Hepatocyte (in vitro differentiated cells): ENCODE measurements around the gene MEIS2. TPM values are rescaled to one million over a fixed set of nuclear protein-coding genes. Genes with fewer than 3 reads are reported as not detected.

Experiments used
- DNase-seq: peaks from one replicate; pipeline ENCODE4 v3.0.0-alpha.2; 2016; ENCODE audit warnings: low spot score
- H2AFZ ChIP-seq: fragments of 200-600 bp; sonication (generic); 2 replicates; pipeline ENCODE4 v1.6.0; 2016; ENCODE audit warnings: antibody characterized with exemption, mild to moderate bottlenecking
- H3K27ac ChIP-seq: fragments of 200-600 bp; sonication (generic); 2 replicates; pipeline ENCODE4 v1.5.1; 2016; ENCODE audit warnings: mild to moderate bottlenecking
- H3K27me3 ChIP-seq: fragments of 200-600 bp; sonication (generic); 2 replicates; pipeline ENCODE4 v1.6.1; 2016
- H3K36me3 ChIP-seq: fragments of 200-600 bp; sonication (generic); replicated peaks from 2 replicates; pipeline ENCODE4 v1.5.1; 2016; ENCODE audit warnings: low read depth; ENCODE audit not compliant: insufficient read depth
- H3K4me1 ChIP-seq: fragments of 200-600 bp; sonication (generic); 2 replicates; pipeline ENCODE4 v1.5.1; 2016; ENCODE audit warnings: mild to moderate bottlenecking, moderate library complexity; ENCODE audit not compliant: insufficient read depth
- H3K4me2 ChIP-seq: fragments of 200-600 bp; sonication (generic); 2 replicates; pipeline ENCODE4 v1.6.0; 2016
- H3K4me3 ChIP-seq: fragments of 200-600 bp; sonication (generic); 2 replicates; pipeline ENCODE4 v1.5.1; 2016; ENCODE audit warnings: mild to moderate bottlenecking
- H3K79me2 ChIP-seq: fragments of 200-600 bp; sonication (generic); 2 replicates; pipeline ENCODE4 v1.6.0; 2017; ENCODE audit warnings: mild to moderate bottlenecking
- H3K9me2 ChIP-seq: fragments of 200-600 bp; sonication (generic); replicated peaks from 2 replicates; pipeline ENCODE4 v1.6.0; 2017; ENCODE audit warnings: mild to moderate bottlenecking; ENCODE audit not compliant: insufficient read depth
- H3K9me3 ChIP-seq: fragments of 200-600 bp; sonication (generic); 2 replicates; pipeline ENCODE4 v1.5.1; 2016; ENCODE audit warnings: low read depth, mild to moderate bottlenecking
- H4K20me1 ChIP-seq: fragments of 200-600 bp; sonication (generic); 2 replicates; pipeline ENCODE4 v1.6.0; 2016; ENCODE audit warnings: mild to moderate bottlenecking; ENCODE audit not compliant: insufficient read depth, poor library complexity, severe bottlenecking
- EZH2 ChIP-seq: fragments of 200-600 bp; sonication (generic); IDR thresholded peaks from 2 replicates; pipeline ENCODE4 v1.6.1; 2016; ENCODE audit warnings: antibody characterized with exemption, mild to moderate bottlenecking, borderline replicate concordance
- EZH2phosphoT487 ChIP-seq: fragments of 200-600 bp; sonication (generic); IDR thresholded peaks from one replicate; pipeline ENCODE4 v1.6.1; 2018; ENCODE audit warnings: antibody characterized with exemption, mild to moderate bottlenecking, low read depth, moderate library complexity; ENCODE audit not compliant: unreplicated experiment, severe bottlenecking
- WGBS: methylation state at CpG from one replicate; pipeline ENCODE4 v1.1.6; 2016; ENCODE audit warnings: low lambda C conversion rate; ENCODE audit errors: missing lambda C conversion rate; 5-methylcytosine and 5-hydroxymethylcytosine counted together
- polyA plus RNA-seq: library from polyadenylated mRNA; unstranded; fragments of >200 nt; fragmentation: Nextera tagmentation; extraction: Ambion mirVana; gene quantifications from 2 replicates; pipeline ENCODE4 v1.2.1, GENCODE V29; 2016
- total RNA-seq: library from RNA; depleted of rRNA; stranded (reverse); fragments of >200 nt; gene quantifications from 2 replicates; pipeline ENCODE4 v1.2.3, GENCODE V29; 2014
- TF ChIP-seq, protein P1 (sequence below): fragments of 200-600 bp; sonication (generic); IDR thresholded peaks from 2 replicates; pipeline ENCODE4 v1.5.1; 2016; ENCODE audit warnings: antibody characterized with exemption, mild to moderate bottlenecking; ENCODE audit not compliant: poor library complexity

MEIS2 gene
- total and polyA plus RNA-seq, 2 experiments from 2014 or later: 20.6 to 33.5 TPM

DNA sequence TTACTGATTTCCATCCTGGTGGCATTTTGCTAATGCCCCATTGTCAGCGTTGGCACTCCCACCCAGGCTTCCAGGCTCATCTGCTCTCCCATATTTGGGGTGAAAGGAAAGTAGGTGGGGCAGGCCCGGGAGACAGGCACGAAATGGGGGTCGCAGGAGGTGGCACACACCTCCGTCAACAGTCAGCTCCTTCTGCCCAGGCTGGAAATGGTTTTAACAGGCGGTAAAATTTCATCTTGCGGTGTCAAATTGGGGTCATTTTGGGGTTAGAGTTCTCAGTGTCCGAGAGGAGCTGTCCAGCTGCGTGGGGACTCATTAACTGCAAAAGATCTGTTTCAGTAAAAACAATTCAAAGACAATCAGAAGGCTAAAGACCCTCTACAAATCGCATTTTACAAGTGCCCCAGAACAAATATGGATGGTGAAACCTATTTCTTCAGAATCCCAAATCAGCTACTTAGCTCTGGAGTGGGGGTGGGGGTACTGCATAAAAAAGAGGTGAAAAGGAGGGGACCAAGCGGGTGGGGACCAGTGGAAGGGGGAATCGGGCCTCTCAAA is 4.2 kb upstream of the MEIS2 start:
- H3K4me1 ChIP-seq: no peaks in the 10 kb centered on the region
- no peaks in the 10 kb centered on the region for H3K36me3 ChIP-seq
- TF ChIP-seq EZH2phosphoT487: peak; percentile 77
- TF ChIP-seq, protein P1, sequence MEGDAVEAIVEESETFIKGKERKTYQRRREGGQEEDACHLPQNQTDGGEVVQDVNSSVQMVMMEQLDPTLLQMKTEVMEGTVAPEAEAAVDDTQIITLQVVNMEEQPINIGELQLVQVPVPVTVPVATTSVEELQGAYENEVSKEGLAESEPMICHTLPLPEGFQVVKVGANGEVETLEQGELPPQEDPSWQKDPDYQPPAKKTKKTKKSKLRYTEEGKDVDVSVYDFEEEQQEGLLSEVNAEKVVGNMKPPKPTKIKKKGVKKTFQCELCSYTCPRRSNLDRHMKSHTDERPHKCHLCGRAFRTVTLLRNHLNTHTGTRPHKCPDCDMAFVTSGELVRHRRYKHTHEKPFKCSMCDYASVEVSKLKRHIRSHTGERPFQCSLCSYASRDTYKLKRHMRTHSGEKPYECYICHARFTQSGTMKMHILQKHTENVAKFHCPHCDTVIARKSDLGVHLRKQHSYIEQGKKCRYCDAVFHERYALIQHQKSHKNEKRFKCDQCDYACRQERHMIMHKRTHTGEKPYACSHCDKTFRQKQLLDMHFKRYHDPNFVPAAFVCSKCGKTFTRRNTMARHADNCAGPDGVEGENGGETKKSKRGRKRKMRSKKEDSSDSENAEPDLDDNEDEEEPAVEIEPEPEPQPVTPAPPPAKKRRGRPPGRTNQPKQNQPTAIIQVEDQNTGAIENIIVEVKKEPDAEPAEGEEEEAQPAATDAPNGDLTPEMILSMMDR: no peak
- H3K4me3 ChIP-seq: no peak overlapping the region
- no peak for DNase-seq
- peaks cover 70% of the 10 kb centered on the region for H3K27me3 ChIP-seq
- no peak overlapping the region for H2AFZ ChIP-seq
- H3K27ac ChIP-seq: peak overlapping the region; percentile 23
- no peaks in the 10 kb centered on the region for H3K9me2 ChIP-seq
- 27% methylated on average over 12 of the region's 12 CpGs for WGBS
- H3K4me2 ChIP-seq: peak overlapping the region; percentile 92
- peaks cover 24% of the 10 kb centered on the region for H3K79me2 ChIP-seq
- no peaks in the 10 kb centered on the region for H3K9me3 ChIP-seq
- H4K20me1 ChIP-seq: no peaks in the 10 kb centered on the region

DNA sequence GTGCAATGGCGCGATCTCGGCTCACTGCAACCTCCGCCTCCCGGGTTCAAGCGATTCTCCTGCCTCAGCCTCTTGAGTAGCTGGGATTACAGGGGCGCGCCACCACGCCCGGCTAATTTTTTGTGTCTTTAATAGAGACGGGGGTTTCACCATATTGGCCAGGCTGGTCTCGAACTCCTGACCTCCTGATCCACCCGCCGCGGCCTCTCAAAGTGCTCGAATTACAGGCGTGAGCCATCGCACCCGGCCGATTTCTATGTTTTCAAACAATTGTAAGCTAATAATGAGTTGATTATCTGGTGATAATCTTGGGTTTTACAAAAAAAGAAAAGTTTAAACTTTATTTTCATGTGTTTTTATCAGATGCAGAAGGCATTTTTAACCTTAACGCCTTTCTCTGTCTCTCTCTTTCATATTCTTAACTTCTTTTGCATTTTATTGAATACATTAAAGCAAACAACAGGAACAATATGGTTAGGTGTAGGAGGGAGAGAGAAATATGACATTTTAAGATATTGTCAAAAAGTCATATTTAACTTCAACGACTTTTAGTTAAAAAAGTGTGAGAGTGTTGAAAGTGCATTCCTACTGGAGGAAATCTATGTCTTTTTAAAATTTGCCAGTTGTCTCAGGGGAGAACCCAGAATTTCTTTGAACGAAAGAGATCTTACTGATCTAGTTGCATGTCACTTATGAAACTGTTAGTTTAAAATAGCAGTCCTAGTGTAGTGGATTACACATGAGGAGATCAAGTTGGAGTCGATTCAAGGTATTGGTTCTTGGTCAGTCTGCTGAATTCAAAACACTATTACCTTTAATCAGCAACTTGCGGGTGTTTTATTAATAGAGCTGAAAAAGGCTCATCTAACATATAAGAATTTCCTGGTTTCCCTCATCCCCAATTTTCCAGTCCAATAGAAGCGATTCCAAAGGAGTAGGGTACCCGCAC is 3.4 kb upstream of the MEIS2 start:
- WGBS: 22% methylated on average over 26 of the region's 27 CpGs
- DNase-seq: no peak
- Histone ChIP-seq H3K4me3 (peak overlapping the region; percentile 98), H3K36me3 (no peaks in the 10 kb centered on the region), H3K9me2 (no peaks in the 10 kb centered on the region), H3K79me2 (peaks cover 29% of the 10 kb centered on the region), H3K27ac (peak overlapping the region; percentile 23), H3K4me2 (peak overlapping the region; percentile 92), H3K9me3 (no peaks in the 10 kb centered on the region), H3K4me1 (no peaks in the 10 kb centered on the region), H2AFZ (no peak overlapping the region), H3K27me3 (peaks cover 65% of the 10 kb centered on the region), H4K20me1 (no peaks in the 10 kb centered on the region)
- peak; percentile 69 for TF ChIP-seq EZH2phosphoT487
- TF ChIP-seq, protein P1: no peak
- no peak for TF ChIP-seq EZH2

DNA sequence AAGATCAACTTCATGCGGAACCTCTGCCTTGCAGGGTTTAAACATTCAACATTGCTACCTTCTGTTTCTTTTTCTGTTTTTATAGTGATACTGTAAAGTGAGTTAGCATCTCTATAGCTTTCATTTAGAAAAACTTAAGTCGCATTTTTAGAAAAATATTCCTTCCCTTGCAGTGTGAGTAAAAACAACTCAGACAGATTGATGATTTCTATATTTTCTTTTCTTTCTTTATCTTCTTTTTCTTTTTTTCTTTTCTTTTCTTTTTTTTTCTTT is 2.8 kb upstream of the MEIS2 start:
- peaks cover 36% of the 10 kb centered on the region for H3K79me2 ChIP-seq
- no peak overlapping the region for H2AFZ ChIP-seq
- no peak for TF ChIP-seq EZH2phosphoT487
- TF ChIP-seq EZH2: no peak
- TF ChIP-seq, protein P1: no peak
- no peaks in the 10 kb centered on the region for H3K9me3 ChIP-seq
- no peaks in the 10 kb centered on the region for H3K36me3 ChIP-seq
- peak overlapping the region; percentile 98 for H3K4me3 ChIP-seq
- H4K20me1 ChIP-seq: no peaks in the 10 kb centered on the region
- peak overlapping the region; percentile 92 for H3K4me2 ChIP-seq
- no peak for DNase-seq
- peak overlapping the region; percentile 7 for H3K27ac ChIP-seq
- H3K4me1 ChIP-seq: no peaks in the 10 kb centered on the region
- 7% methylated on average over 2 of the region's 2 CpGs for WGBS
- H3K9me2 ChIP-seq: no peaks in the 10 kb centered on the region
- peaks cover 61% of the 10 kb centered on the region for H3K27me3 ChIP-seq
